Stimulated activated CD4-positive, alpha-beta T cell treated with anti-CD3 and anti-CD28 coated beads, Interleukin-12 subunit alpha, Interleukin-12 subunit beta, amount 100 ng/mL, for 4 hours (primary cell): ENCODE measurements around the gene LTB4R2.
A peak's percentile ranks its signal among the peaks of the same experiment; 100 is the strongest.
"Not testable (repeated sequence)": the region's sequence is repeated elsewhere in the genome, so short reads cannot be mapped to it uniquely, and the experiment has no call there.

Experiments used
- DNase-seq: peaks from one replicate; pipeline ENCODE4 v3.0.0-alpha.2; 2020

LTB4R2 gene

GRCh38 chr14:24321212-24321975 is 11.5 kb downstream of the LTB4R2 start:
- DNase-seq: no peak

- no peak for DNase-seq
Observed at GRCh38 chr14:24322672-24323071, 12.7 kb downstream of the LTB4R2 start.

GRCh38 chr14:24323341-24323740 is 13.4 kb downstream of the LTB4R2 start:
- no peak for DNase-seq

- no peak for DNase-seq
Observed at GRCh38 chr14:24324024-24324423, 14.1 kb downstream of the LTB4R2 start.

- DNase-seq: no peak
Observed at GRCh38 chr14:24325041-24325530, 15.1 kb downstream of the LTB4R2 start.

- no peak for DNase-seq
Observed at GRCh38 chr14:24325963-24326362, 16.0 kb downstream of the LTB4R2 start.

- DNase-seq: no peak
Observed at GRCh38 chr14:24327303-24327702, 17.4 kb downstream of the LTB4R2 start.

GRCh38 chr14:24327914-24328313 is 18.0 kb downstream of the LTB4R2 start:
- DNase-seq: not testable (repeated sequence)

GRCh38 chr14:24329073-24329663 is 19.2 kb downstream of the LTB4R2 start:
- DNase-seq: no peak

GRCh38 chr14:24329736-24330135 is 19.8 kb downstream of the LTB4R2 start:
- no peak for DNase-seq

- DNase-seq: no peak
Observed at GRCh38 chr14:24330973-24331674, 21.2 kb downstream of the LTB4R2 start.

- DNase-seq: no peak
Observed at GRCh38 chr14:24331731-24332267, 21.9 kb downstream of the LTB4R2 start.

- peak; percentile 72 for DNase-seq
Observed at GRCh38 chr14:24332268-24332993, 22.5 kb downstream of the LTB4R2 start.

GRCh38 chr14:24334431-24335291 is 24.7 kb downstream of the LTB4R2 start, which contains the start of gene ADCY4:
ADCY4 (minus strand) TSS chr14:24335071; CDS start chr14:24334652, 419 bp downstream.
- DNase-seq: no peak

GRCh38 chr14:24335461-24336171 is 25.7 kb downstream of the LTB4R2 start:
- DNase-seq: no peak

GRCh38 chr14:24337144-24337823 is 27.3 kb downstream of the LTB4R2 start:
- DNase-seq: no peak

- DNase-seq: no peak
Observed at GRCh38 chr14:24337824-24338175, 27.9 kb downstream of the LTB4R2 start.

GRCh38 chr14:24338843-24339242 is 28.9 kb downstream of the LTB4R2 start:
- DNase-seq: no peak

GRCh38 chr14:24339284-24340151 is 29.6 kb downstream of the LTB4R2 start, which contains the start of gene RIPK3:
RIPK3 (minus strand) TSS chr14:24339991; CDS start chr14:24339826, 165 bp downstream.
- DNase-seq: peak; percentile 66
